ENCODE data around the gene ZDHHC11B. TPM values are rescaled to one million over a fixed set of nuclear protein-coding genes. Genes with fewer than 3 reads are reported as not detected.
"Not testable (repeated sequence)": the region's sequence is repeated elsewhere in the genome, so short reads cannot be mapped to it uniquely, and the experiment has no call there.

Gene ZDHHC11B
- total RNA-seq, 6 experiments from 2014 or later: 0.17 to 0.19 TPM; not detected in 4

DNA sequence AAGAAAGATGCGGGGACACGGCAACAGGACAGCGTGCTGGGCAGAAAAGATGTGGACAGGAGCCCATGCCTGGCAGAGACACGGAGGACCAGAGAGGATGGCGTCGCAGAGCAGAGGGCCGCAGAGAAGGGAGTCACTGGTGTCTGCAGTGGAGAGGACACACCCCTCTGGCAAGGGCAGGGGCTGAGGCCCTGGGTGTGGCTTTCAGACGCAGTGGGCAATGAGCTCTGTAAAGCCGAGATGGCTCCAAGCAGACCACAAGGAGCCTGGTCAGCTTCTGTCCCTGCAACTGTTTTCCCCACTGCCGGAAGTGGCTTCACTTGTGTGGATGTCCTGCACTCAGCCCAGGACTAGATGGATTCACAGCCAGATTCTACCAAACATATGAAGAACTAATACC, 4.2 kb upstream of the ZDHHC11B start:
- not testable (repeated sequence) for H3K9me3 Mint-ChIP-seq; H3K36me3 Mint-ChIP-seq (ENCODE audit: low read depth); H3K4me3 Mint-ChIP-seq; DNase-seq; H3K4me1 Mint-ChIP-seq (ENCODE audit: low read depth); H3K27ac Mint-ChIP-seq
- peaks cover 12% of the 10 kb centered on the region for H3K27me3 Mint-ChIP-seq (ENCODE audit: insufficient read depth)

DNA sequence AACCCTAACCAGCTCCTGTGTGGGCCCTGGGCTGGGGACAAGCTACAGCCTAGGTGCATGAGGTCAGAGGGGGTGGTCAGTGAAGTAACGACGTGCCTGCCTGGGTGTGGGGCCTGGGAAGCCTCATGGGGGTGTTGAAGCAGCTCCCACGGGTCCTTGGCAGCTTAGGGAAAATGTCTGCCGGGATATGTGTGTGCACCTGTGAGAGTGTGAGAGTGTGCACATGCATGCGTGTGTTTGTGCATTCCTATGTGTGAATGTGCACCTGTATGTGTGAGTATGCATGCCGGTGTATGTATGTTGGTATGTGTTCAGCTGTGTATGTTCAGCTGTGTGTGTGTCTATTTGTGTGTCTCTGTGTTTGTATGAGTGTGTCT, 3.3 kb upstream of the ZDHHC11B start:
- H3K9me3 Mint-ChIP-seq; H3K27me3 Mint-ChIP-seq (ENCODE audit: insufficient read depth); H3K4me1 Mint-ChIP-seq (ENCODE audit: low read depth); H3K27ac Mint-ChIP-seq; H3K4me3 Mint-ChIP-seq; DNase-seq; H3K36me3 Mint-ChIP-seq (ENCODE audit: low read depth): not testable (repeated sequence)

DNA sequence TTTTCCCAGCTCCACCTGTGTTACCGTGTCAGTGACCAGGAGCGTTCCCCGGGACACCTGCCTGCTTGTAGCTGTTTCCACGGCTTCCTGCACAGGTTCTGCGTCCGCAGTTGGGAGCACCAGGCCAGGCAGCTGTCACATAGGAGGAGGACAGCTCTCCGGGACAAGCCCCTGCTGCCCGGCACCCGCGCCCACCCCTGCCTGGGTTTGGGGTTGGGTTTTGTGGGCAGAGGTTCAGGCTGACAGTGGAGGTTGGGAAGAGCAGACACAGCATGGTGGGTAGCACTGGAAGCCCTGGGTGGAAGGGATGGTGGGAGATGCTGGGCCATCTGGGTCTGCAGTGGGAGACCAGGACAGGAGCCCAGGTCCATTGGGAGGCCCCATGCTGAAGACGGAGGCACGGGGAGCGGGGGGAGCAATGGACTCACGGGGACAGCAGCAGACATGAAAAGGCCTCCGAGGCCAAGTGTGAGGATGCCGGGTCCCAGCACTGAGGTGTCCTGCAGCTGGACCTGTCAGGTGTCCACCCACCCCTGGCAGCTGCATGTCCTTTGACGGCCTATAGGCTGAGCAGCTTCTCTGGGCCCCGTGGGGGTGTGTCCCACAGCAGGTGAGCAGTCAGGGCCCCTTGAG, 2.8 kb upstream of the ZDHHC11B start:
- H3K4me3 Mint-ChIP-seq; H3K36me3 Mint-ChIP-seq (ENCODE audit: low read depth); DNase-seq; H3K27ac Mint-ChIP-seq; H3K27me3 Mint-ChIP-seq (ENCODE audit: insufficient read depth); H3K9me3 Mint-ChIP-seq; H3K4me1 Mint-ChIP-seq (ENCODE audit: low read depth): not testable (repeated sequence)

DNA sequence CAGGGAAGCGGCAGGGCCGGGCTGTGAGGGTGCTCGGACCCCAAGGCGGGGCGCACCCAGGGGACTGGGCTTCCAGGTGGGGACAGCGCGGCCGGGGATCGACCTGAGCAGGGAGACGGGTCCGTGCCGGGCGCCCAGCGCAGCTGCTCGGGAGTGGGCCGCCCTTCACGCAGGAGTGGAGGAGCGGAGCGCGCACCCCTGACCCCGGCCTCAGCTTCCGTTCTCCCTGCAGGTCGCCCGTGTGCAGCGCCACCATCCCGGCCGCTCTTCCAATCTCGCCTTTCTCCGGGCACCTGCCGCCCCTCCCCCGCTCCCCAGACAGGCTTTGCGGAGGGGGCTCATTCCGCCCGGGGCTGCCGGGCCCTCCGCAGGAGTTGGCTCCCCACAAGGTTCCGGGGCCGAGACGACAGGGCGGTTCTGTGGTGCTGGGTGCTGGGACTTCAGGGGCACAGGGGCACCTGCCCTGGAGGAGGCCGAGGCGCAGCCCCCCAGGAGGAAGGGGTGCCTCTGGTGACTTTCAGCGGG, 714 bp upstream of the ZDHHC11B start:
- H3K27me3 Mint-ChIP-seq (ENCODE audit: insufficient read depth): not testable (repeated sequence)

DNA sequence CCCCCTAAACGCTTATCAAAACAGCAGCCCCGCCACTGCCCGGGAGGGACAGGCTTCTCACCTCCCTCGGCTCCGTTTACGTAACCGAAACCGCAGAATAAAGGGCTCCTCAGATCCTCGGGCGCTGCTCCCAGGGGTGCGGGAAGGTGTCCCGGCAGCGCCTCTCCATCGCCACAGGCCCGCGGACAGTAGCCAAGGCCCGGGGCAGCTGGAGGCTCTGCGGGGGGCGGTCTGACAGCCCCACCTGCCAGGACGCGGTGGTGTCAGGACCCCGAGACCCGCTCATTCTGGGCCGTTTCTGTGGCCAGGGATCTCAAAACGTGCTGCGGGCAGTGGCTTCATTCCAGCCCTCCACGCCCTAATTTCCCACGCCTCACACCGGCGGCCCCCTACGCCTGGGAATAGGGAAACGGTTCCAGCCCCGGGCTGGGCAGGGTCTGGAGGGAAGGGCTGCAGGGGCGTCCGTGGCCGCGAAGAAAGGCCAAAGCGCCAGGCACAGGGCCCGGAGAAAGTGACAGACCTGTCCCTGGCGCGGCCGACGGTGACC, 575 bp downstream of the ZDHHC11B start:
- not testable (repeated sequence) for H3K36me3 Mint-ChIP-seq (ENCODE audit: low read depth); H3K27ac Mint-ChIP-seq; H3K4me1 Mint-ChIP-seq (ENCODE audit: low read depth); H3K27me3 Mint-ChIP-seq (ENCODE audit: insufficient read depth); DNase-seq; H3K9me3 Mint-ChIP-seq
- H3K4me3 Mint-ChIP-seq: peak overlapping the region; percentile 26; the same call in 1 of the 2 replicates

More for the DNA sequence above, 714 bp upstream of the ZDHHC11B start:
- H3K4me3 Mint-ChIP-seq; H3K4me1 Mint-ChIP-seq (ENCODE audit: low read depth); H3K9me3 Mint-ChIP-seq; H3K27ac Mint-ChIP-seq; H3K36me3 Mint-ChIP-seq (ENCODE audit: low read depth); DNase-seq: not testable (repeated sequence)

DNA sequence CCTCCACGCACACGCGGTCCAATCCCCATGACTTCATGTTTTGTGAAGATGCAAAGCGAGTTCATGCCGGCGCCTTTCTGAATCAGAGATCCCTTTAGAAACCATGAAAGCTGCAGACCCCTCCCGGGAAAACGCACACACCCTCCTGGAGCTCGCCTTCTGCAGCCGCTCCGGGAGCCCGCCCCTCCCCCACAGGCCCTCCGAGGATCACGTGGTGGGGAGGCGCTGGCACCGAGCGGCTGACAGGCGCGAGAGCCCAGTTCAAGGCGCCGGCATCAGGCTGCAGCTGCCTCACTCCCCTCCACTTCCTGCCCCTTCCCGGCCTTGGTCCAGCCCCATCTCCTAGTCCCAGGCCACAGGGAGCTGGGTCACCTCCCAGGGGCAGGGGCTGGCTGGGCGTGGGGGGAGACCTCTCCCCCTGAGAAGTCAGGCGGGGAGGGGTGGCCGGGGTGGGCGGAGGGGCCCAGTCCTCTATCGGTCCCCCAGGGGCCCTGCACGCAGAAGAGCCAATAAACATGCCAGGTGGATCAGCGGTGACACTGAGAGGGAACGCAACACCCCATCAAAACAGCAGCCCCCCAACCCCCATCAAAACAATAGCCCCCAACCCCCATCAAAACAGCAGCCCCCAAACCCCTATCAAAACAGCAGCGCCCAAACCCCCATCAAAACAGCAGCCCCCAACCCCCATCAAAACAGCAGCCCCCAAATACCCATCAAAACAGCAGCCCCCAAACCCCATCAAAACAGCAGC, 1.3 kb downstream of the ZDHHC11B start:
- H3K9me3 Mint-ChIP-seq; H3K4me3 Mint-ChIP-seq; DNase-seq; H3K27me3 Mint-ChIP-seq (ENCODE audit: insufficient read depth); H3K27ac Mint-ChIP-seq; H3K36me3 Mint-ChIP-seq (ENCODE audit: low read depth); H3K4me1 Mint-ChIP-seq (ENCODE audit: low read depth): not testable (repeated sequence)

GRCh38 chr5:782356-782755, 2.2 kb downstream of the ZDHHC11B start:
- not testable (repeated sequence) for H3K4me1 Mint-ChIP-seq (ENCODE audit: low read depth); H3K4me3 Mint-ChIP-seq; H3K27me3 Mint-ChIP-seq (ENCODE audit: insufficient read depth); H3K9me3 Mint-ChIP-seq; H3K36me3 Mint-ChIP-seq (ENCODE audit: low read depth); H3K27ac Mint-ChIP-seq; DNase-seq

DNA sequence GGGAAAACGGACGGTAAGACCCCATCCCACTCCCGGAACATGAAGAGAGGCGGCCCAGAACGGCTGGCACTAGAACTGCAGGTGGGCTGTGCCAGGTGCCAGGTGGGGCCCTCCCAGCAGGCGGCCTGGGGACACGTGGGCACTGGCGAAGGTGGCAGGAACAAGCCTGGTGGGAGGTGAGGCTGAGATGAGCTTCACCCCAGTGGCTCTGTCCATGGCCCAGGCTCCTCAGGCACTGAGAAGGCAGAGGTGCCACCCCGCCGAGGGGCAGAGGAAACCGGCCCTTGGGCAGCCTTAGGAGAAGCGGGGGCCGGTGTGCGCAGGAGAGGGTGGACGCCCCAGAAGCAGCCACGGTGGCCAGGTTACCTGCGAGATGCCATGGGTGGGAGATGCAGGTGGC, 4.0 kb downstream of the ZDHHC11B start:
- not testable (repeated sequence) for H3K4me3 Mint-ChIP-seq; H3K27ac Mint-ChIP-seq; DNase-seq; H3K9me3 Mint-ChIP-seq; H3K36me3 Mint-ChIP-seq (ENCODE audit: low read depth); H3K4me1 Mint-ChIP-seq (ENCODE audit: low read depth)
- peaks cover 11% of the 10 kb centered on the region for H3K27me3 Mint-ChIP-seq (ENCODE audit: insufficient read depth)

DNA sequence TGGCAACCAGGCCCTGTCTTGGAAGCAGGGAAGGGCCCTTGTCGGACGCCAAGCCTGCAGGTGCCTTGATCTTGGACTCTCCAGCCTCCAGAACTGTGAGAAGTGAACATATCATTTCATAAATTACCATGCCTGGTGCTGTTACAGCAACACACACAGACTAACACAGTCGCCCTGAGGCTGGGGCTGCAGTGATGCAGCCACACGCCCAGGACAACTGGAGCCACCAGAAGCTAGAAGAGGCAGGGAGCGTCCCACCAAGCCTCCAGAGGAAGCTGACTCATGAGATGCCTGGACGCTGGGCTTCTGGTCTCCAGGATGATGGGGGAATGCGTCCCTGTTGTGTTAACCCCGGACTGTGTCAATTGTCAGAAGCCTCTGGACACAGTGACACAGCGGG, 5.6 kb downstream of the ZDHHC11B start:
- not testable (repeated sequence) for H3K4me3 Mint-ChIP-seq; H3K27ac Mint-ChIP-seq; DNase-seq; H3K4me1 Mint-ChIP-seq (ENCODE audit: low read depth); H3K36me3 Mint-ChIP-seq (ENCODE audit: low read depth); H3K9me3 Mint-ChIP-seq
- H3K27me3 Mint-ChIP-seq (ENCODE audit: insufficient read depth): peaks cover 14% of the 10 kb centered on the region

DNA sequence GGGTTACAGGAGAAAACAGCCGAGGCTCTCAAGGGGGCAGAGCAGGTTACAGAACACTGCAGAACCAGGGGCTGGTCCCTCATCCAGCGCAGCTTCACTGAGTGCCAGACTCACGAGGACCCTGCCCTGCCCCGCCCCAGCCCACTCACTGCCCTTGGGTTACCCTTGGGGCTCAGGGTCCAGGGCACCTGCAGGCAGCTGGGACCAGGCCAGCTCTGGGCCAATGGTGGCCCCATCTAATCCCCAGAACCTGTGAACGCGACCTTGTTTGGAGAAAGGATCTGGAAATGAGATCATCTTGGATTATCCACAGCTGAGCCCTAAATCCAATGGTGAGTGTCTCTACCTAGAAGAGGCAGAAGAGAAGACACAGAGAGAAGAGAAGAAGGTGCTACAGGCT, 6.1 kb downstream of the ZDHHC11B start:
- not testable (repeated sequence) for H3K9me3 Mint-ChIP-seq; H3K4me3 Mint-ChIP-seq; H3K36me3 Mint-ChIP-seq (ENCODE audit: low read depth); DNase-seq; H3K27ac Mint-ChIP-seq; H3K4me1 Mint-ChIP-seq (ENCODE audit: low read depth)
- H3K27me3 Mint-ChIP-seq (ENCODE audit: insufficient read depth): peaks cover 14% of the 10 kb centered on the region

Data from HFFc6 (cell line).